B cell (primary cell): ENCODE data around the gene TOMM34.

Source experiments
- CTCF ChIP-seq: fragments of 200-600 bp; IDR thresholded peaks from one replicate; pipeline ENCODE4 v1.8.0; 2022; ENCODE audit warnings: antibody characterized with exemption, mild to moderate bottlenecking
- EZH2 ChIP-seq: IDR thresholded peaks from 2 replicates; pipeline ENCODE4 v1.6.1; 2012; ENCODE audit warnings: borderline replicate concordance, low read depth, mild to moderate bottlenecking, moderate library complexity, low read length; ENCODE audit not compliant: insufficient read depth, poor library complexity, severe bottlenecking

GRCh38 chr20:44988631-44989171 is 28.5 kb upstream of the TOMM34 start:
- TF ChIP-seq CTCF: no peak
- TF ChIP-seq EZH2: no peak
